ENCODE data around the gene EIF6. TPM values are rescaled to one million over a fixed set of nuclear protein-coding genes. Genes with fewer than 3 reads are reported as not detected.

Gene EIF6
- total and polyA plus RNA-seq, 2 donors (not counting 3 experiments of a cell fraction or from before 2014, with no cell fraction given), result 153 to 286 TPM

- Histone ChIP-seq H3K27me3 (ENCODE audit: control insufficient read depth in 2 of 2, insufficient read depth in 2 of 2, low read length in 2 of 2) (no peaks in the 10 kb centered on the region), H3K4me1 (ENCODE audit: control insufficient read depth, extremely low read depth, insufficient read depth, low read length) (peaks cover 3% of the 10 kb centered on the region), H3K9me3 (replicated peaks; ENCODE audit: control insufficient read depth, insufficient read depth, low read length) (no peaks in the 10 kb centered on the region), H3K79me2 (ENCODE audit: control insufficient read depth, insufficient read depth, low read length) (no peaks in the 10 kb centered on the region), H3K36me3 (ENCODE audit: control insufficient read depth in 2 of 2, extremely low read depth in 1 of 2, insufficient read depth in 2 of 2, low read length in 2 of 2) (no peaks in the 10 kb centered on the region), H3K27ac (ENCODE audit: insufficient read depth, low read depth, low read length) (no peak overlapping the region), H3K4me2 (ENCODE audit: insufficient read depth, low read length) (no peak overlapping the region), H3K4me3 (replicated peaks in 1 of 3; ENCODE audit: insufficient read depth in 1 of 3, low read depth in 1 of 3, low read length in 3 of 3) (no peak overlapping the region), H2AFZ (ENCODE audit: low read depth, low read length) (no peak overlapping the region), H4K20me1 (replicated peaks; ENCODE audit: control insufficient read depth, extremely low read depth, insufficient read depth, low read length) (no peaks in the 10 kb centered on the region), H3K9ac (replicated peaks; ENCODE audit: extremely low read depth, insufficient read depth, low read length) (no peak overlapping the region), H3K9me1 (replicated peaks; ENCODE audit: control insufficient read depth, extremely low read depth, insufficient read depth, low read length) (no peaks in the 10 kb centered on the region)
- ChIA-PET CTCF (interaction anchor here (0.9 to 11.4 kb wide), 10 partner anchors 14 to 429 kb away, joined by 3 to 177 read pairs (median 4); partner anchors contain the start of gene EDEM2), POLR2A (interaction anchor here (0.6 to 0.7 kb wide), 3 partner anchors 93 to 149 kb away, joined by 3 to 17 read pairs (median 3); no protein-coding TSS in a partner anchor)
- BruUV-seq (replicated peaks), result no TSS peak
- peak; percentile 44 for DNase-seq (ENCODE audit: low read depth, low spot score)
- dilution Hi-C loops (cut with MboI; ENCODE audit: extremely low pct_ligation_motif_present, low sequenced_read_pairs), result loop anchor here (25.0 kb wide), 1 partner anchor 427 kb away; the partner anchor contains the start of gene NCOA6
- no peak for TF ChIP-seq FOS (IDR thresholded peaks at IDR 0.05; ENCODE audit: borderline replicate concordance, insufficient read depth, low read length)
- TF ChIP-seq CTCF (IDR thresholded peaks at IDR 0.05; ENCODE audit: extremely low read depth in 1 of 2, insufficient read depth in 1 of 2, low read depth in 1 of 2, low read length in 2 of 2), result peak in 1 of 2 donors; percentile 52
- FAIRE-seq, result no peak
- intact Hi-C loops (cut with micrococcal nuclease), result no loop called here
Observed at GRCh38 chr20:35264755-35265154, 19.8 kb downstream of the EIF6 start.

GRCh38 chr20:35263532-35264341 is 20.8 kb downstream of the EIF6 start:
- no TSS peak for BruUV-seq (replicated peaks)
- Histone ChIP-seq H2AFZ (ENCODE audit: low read depth, low read length) (no peak overlapping the region), H3K4me2 (ENCODE audit: insufficient read depth, low read length) (no peak overlapping the region), H4K20me1 (replicated peaks; ENCODE audit: control insufficient read depth, extremely low read depth, insufficient read depth, low read length) (no peaks in the 10 kb centered on the region), H3K9me1 (replicated peaks; ENCODE audit: control insufficient read depth, extremely low read depth, insufficient read depth, low read length) (no peaks in the 10 kb centered on the region), H3K27me3 (ENCODE audit: control insufficient read depth in 2 of 2, insufficient read depth in 2 of 2, low read length in 2 of 2) (no peaks in the 10 kb centered on the region), H3K4me1 (ENCODE audit: control insufficient read depth, extremely low read depth, insufficient read depth, low read length) (peaks cover 3% of the 10 kb centered on the region), H3K4me3 (replicated peaks in 1 of 3; ENCODE audit: insufficient read depth in 1 of 3, low read depth in 1 of 3, low read length in 3 of 3) (no peak overlapping the region), H3K27ac (ENCODE audit: insufficient read depth, low read depth, low read length) (no peak overlapping the region), H3K9me3 (replicated peaks; ENCODE audit: control insufficient read depth, insufficient read depth, low read length) (no peaks in the 10 kb centered on the region), H3K79me2 (ENCODE audit: control insufficient read depth, insufficient read depth, low read length) (no peaks in the 10 kb centered on the region), H3K9ac (replicated peaks; ENCODE audit: extremely low read depth, insufficient read depth, low read length) (no peak overlapping the region), H3K36me3 (ENCODE audit: control insufficient read depth in 2 of 2, extremely low read depth in 1 of 2, insufficient read depth in 2 of 2, low read length in 2 of 2) (no peaks in the 10 kb centered on the region)
- dilution Hi-C loops (cut with MboI; ENCODE audit: extremely low pct_ligation_motif_present, low sequenced_read_pairs), result loop anchor here (25.0 kb wide), 1 partner anchor 426 kb away; the partner anchor contains the start of gene NCOA6
- FAIRE-seq, result no peak
- intact Hi-C loops (cut with micrococcal nuclease), result no loop called here
- ChIA-PET CTCF (interaction anchor here (0.6 to 11.4 kb wide), 11 partner anchors 13 to 412 kb away, joined by 3 to 177 read pairs (median 3); partner anchors contain the start of gene EDEM2), POLR2A (interaction anchor here (1.2 kb wide), 1 partner anchor 42 kb away, joined by 3 read pairs; no protein-coding TSS in a partner anchor)
- TF ChIP-seq MAX (IDR thresholded peaks at IDR 0.05; ENCODE audit: insufficient read depth, insufficient read length) (no peak), GATA2 (IDR thresholded peaks at IDR 0.05; ENCODE audit: insufficient read depth, insufficient read length, low read depth, low read length) (no peak), EZH2 (IDR thresholded peaks at IDR 0.05; ENCODE audit: borderline replicate concordance, low read depth, low read length, severe bottlenecking) (no peak), CTCF (IDR thresholded peaks at IDR 0.05; ENCODE audit: extremely low read depth in 1 of 2, insufficient read depth in 1 of 2, low read depth in 1 of 2, low read length in 2 of 2) (no peak), MYC (IDR thresholded peaks at IDR 0.05; ENCODE audit: low read depth, low read length) (no peak), JUN (IDR thresholded peaks at IDR 0.05; ENCODE audit: borderline replicate concordance, insufficient read depth, insufficient read length, low read depth) (no peak)
- DNase-seq (ENCODE audit: low read depth, low spot score), result no peak

Measured in endothelial cell of umbilical vein (primary cell).